Cortex of kidney (tissue), 1 donor: Measurements from ENCODE around the gene ARHGAP26.
"Not testable (repeated sequence)": the region's sequence is repeated elsewhere in the genome, so short reads cannot be mapped to it uniquely, and the experiment has no call there.

Source experiments
- DNase-seq: peaks from one replicate; lab custom pipeline; 2025; lab: John Stamatoyannopoulos, UW

The ARHGAP26 gene

DNA sequence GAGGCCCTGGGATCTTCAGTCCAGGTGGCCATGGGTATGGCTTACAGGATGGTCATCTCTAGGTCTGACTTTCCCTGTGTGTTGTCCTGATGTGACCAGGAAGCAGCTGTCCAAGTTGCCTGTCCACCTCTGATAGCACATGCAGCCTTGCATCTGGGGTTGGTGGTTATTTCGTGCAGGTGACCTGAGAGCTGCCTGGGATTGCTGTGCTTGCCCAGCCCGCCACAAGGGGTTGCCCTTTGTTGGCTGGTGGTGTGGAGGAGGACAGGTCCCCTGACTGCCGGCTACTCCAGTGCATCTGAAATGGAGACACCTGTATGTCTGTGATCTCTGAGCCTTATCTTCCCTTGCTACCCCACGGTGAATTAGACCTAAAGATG lies 212.6 kb downstream of the ARHGAP26 start:
- DNase-seq: no peak

DNA sequence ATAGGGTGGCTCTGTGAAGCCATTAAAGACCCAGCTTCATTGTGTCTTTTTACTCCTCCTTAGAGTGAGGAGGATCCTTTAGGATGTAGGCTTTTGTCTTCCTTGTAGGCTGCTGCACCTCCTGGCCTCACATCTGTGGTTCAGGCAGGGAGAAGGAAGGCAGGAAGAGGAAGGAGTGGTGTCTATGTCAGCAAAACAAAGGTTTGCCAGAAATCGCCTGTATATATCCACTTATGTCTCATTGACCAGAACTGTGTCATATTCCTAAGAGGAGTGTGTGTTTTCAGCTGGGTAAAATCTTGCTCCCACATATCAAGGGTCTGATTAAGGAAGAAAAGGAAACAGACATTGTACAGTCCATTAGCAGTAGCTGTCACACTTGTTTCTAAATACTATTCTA lies 213.8 kb downstream of the ARHGAP26 start:
- no peak for DNase-seq

DNA sequence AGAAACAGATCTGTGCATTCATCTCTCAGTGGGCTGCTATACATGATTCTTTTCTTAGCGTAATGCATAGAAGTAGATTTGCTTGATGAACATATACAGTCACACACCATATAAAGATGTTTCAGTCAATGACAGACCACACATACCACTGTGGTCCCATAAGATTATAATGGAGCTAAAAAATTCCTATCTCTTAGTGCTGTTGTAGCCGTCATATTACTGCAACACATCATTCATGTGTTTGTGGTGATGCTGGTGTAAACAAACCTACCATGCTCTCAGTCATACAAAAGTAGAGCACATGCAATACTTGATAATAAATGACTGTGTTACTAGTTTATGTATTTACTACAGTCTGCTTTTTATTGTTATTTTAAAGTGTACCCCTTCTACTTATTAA lies 214.3 kb downstream of the ARHGAP26 start:
- DNase-seq: no peak

DNA sequence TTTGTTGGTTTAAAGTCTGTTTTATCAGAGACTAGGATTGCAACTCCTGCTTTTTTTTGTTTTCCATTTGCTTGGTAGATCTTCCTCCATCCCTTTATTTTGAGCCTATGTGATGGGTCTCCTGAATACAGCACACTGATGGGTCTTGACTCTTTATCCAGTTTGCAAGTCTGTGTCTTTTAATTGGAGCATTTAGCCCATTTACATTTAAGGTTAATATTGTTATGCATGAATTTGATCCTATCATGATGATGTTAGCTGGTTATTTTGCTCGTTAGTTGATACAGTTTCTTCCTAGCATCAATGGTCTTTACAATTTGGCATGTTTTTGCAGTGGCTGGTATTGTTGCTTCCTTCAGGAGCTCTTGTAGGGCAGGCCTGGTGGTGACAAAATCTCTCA lies 219.1 kb downstream of the ARHGAP26 start:
- DNase-seq: not testable (repeated sequence)

GRCh38 chr5:142990073-142990472 lies 219.9 kb downstream of the ARHGAP26 start:
- DNase-seq: not testable (repeated sequence)

- no peak for DNase-seq
These were observed 224.0 kb downstream of the ARHGAP26 start for GRCh38 chr5:142994218-142994617.

- not testable (repeated sequence) for DNase-seq
These were observed 225.4 kb downstream of the ARHGAP26 start for GRCh38 chr5:142995621-142996020.

DNA sequence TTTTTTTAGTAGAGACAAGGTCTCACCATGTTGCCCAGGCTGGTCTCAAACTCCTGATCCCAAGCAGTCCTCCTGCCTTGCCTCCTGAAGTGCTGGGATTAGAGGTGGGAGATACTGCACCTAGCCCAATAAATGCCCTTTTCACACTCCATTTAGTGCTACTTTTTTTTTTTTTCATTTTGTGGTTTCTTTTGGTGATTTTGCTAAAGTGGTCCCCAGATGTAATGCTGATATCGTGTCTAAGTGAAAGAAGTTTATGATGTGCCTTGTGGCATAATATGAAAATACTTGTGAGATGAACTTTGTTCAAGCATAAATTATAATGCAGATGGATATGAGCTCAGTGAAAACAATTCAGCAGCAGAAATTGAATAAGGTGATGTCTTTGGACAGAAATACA lies 227.4 kb downstream of the ARHGAP26 start:
- no peak for DNase-seq

GRCh38 chr5:142998316-142999020 lies 228.3 kb downstream of the ARHGAP26 start:
- no peak for DNase-seq

GRCh38 chr5:143000551-143000950 lies 230.4 kb downstream of the ARHGAP26 start:
- not testable (repeated sequence) for DNase-seq

DNA sequence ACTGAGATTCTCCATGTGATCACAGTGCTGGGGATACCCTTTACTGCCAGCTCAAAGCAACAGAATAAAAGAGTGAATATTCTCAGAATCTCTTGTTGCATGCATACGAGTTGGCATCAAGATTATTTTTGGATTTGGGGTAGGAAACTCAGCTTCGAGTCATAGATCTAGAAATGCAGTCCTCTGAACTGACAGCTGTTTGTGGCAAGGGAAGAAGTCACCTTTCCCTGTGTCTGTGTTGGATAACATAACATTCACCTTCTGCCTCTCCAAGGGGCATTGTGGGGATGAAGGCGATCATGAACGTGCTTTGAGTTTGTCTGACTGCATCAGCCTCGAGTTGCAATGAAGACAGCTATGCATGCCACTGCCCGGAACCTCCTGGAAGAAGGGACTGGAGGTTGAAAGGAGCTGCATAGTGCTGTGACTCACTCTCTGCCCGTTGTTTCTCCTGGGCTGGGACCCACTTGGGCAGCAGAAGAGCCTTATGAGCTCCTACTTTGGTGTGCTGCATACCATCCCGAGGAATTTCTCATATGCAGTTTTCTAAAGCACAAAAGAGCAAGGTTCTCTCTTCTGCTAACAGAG lies 231.7 kb downstream of the ARHGAP26 start:
- DNase-seq: no peak

DNA sequence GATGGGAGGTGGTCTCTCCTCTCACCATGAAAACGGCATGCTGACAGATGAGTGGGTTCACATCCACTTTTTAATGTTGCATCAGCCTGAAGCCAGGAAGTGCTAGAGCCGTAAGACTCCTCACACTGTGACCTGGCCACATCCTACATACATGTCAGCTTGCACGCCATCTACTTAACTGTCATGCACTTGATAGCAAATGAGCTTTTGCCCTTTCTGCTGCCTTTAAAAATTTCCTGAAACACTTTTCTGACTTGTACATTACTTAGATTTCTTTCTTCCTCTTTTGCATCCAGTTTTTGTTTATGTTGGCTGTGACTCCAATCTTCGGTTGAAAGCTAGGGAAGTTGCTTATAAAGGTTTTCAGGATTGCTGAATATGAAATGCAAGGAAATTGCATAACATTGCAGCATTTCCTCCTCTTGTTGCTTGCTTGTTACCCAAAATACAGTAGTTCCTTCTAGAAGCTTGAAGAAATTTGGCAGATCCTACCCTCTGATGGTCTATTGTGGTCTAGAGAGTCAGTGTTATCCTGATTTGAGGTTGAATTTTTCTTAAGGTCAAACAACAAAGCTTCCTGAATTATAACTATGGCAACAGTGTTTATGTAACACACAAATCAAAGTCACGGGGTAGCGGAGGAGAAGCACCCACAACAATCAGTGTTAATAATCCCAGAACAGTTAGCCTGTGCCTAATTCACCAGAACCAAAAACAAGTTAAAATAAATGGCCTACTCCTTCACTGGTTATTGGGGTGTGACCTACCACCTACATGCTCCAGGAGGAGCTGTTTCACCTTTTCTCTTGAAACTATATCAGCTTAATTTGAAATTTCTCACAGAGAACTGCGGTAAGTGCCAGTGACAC lies 232.5 kb downstream of the ARHGAP26 start:
- no peak for DNase-seq

DNA sequence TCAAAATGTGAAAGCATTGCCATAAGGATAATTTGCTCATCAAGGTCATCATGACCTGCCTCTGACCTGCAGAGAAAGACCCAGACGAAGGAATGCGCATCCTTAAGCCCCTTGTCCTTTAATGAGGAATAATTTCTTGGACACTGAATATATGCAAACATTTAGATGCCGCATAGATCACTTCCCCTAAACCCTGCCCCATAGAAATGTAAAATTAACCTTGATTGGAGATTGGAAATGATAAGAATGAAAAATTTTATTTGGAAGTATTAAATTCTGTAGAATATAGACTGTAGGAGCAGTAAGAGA lies 233.1 kb downstream of the ARHGAP26 start:
- no peak for DNase-seq

- DNase-seq: no peak
These were observed 234.4 kb downstream of the ARHGAP26 start for GRCh38 chr5:143004361-143005145.

GRCh38 chr5:143006501-143006900 lies 236.3 kb downstream of the ARHGAP26 start:
- no peak for DNase-seq

GRCh38 chr5:143008032-143008431 lies 237.9 kb downstream of the ARHGAP26 start:
- DNase-seq: no peak

GRCh38 chr5:143008809-143009521 lies 238.8 kb downstream of the ARHGAP26 start:
- no peak for DNase-seq

DNA sequence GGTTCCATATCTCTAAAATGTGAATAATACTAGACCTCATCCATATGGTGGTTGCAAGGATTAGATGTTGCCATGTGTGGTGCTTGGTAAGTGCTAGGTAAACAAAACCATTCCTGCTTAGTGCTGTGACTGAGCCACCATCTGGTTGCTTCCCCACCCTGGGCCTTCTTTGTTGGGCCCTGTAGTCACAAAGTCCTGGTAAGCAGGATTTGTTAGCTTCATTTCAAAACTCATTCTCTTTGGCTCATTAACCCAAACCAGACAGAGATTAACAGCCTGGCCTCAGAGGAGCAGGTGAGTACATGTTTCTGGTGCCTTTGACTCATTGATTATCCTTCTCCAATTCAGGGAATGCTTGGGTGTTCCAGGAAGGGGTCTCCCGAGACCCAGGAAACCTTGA lies 240.2 kb downstream of the ARHGAP26 start:
- no peak for DNase-seq

- DNase-seq: no peak
These were observed 241.4 kb downstream of the ARHGAP26 start for GRCh38 chr5:143011585-143011984.

DNA sequence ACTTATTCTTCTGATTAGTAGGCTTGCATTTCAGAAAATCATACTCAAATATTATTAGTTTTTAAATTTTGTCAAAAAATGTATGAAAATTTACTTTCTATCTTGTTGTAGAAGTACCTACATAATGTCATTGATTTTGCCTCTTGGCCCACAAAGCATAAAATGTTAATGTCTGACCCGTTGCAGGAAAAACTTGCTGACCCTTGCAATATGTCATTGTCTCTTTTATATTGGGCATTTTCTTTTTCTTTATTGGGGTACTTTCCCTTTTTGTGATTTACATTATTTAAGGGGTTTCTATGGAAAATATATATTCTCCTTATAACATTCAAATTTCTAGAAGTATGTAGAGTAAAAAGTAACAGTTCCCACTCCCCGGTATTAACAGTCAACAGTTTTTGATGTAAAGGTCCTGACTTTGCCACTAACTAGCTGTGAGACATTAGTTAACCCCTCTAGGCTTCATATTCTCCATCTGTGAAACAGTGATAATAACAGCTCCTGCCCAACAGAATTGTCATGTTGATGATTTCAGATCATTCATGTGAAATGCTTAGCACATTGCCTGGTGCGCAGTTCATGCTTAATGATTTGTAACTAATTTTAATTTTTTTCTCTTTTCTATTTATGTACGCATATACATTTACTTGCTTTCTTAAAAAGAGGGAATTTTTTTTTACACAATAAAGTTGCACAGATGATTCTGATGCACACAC lies 243.2 kb downstream of the ARHGAP26 start:
- no peak for DNase-seq
